ENCODE measurements around the gene IL12RB1. TPM values are rescaled to one million over a fixed set of nuclear protein-coding genes. Genes with fewer than 3 reads are reported as not detected.
A peak's percentile ranks its signal among the peaks of the same experiment; 100 is the strongest.

IL12RB1 gene
- total RNA-seq, result not detected in 2 replicates
- not detected for polyA plus RNA-seq (2012)

DNA sequence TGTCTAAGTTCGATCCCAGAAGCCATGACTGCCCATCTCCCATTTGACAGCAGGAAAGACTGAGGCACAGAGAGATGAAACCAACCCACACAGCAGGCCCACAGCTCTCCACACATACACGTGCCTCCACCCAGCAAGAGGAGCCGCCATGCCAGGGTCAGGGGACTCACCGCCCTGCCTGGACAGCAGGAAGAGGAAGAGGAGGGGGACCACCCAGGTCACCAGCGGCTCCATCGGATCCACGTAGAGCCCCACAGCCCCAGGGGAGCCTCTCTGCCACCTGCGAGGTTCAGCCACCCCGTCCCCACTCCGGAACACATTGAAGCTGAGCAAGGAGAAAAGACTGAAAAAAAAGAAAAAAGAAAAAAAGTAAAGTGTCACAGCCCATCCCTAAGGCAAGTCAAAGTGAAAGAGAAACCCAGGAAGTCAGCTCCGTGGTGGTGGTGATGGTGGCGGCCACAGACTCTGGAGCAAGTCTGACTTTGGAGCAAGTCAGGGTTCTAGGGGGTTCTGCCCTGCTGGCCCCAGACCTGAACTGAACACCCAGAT lies at the start of gene IL12RB1:
IL12RB1 (minus strand) TSS at position 345 of the 549 bp plus-strand sequence; CDS start at position 234, 111 bp downstream.
- DNase-seq (ENCODE audit: low read depth), result no peak

GRCh38 chr19:18135712-18136584 lies 49.2 kb upstream of the IL12RB1 start:
- no peak for DNase-seq (ENCODE audit: low read depth)

GRCh38 chr19:18131841-18132596 lies 45.3 kb upstream of the IL12RB1 start:
- DNase-seq (ENCODE audit: low read depth), result no peak

DNA sequence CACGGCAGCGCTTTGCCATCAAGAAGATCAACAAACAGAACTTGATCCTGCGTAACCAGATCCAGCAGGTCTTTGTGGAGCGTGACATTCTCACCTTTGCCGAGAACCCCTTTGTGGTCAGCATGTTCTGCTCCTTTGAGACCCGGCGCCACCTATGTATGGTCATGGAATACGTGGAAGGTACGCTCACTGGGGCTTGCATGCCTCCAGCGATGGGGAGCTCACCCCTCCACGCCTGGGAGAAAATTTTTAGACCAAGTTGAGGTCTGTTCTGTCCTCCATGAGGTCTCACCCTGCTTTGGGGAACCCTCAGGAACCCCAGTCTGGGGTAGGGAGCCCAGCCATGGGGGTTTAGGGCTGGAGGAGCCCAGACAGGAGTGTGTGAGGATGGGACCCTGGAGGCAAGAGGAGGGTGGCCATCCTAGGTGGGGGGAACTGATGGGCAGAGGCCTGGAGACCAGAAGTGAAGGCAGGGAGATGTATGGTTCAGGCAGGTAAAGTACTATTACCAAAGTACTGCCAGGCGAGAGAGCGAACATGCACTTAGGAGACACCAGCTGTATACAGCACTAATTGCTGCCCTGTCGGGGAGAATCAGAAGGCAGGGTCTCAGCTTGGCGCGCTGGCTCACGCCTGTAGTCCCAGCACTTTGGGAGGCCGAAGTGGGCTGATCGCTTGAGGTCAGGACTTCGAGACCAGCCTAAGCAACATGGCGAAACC lies 43.9 kb upstream of the IL12RB1 start:
- no peak for DNase-seq (ENCODE audit: low read depth)

DNA sequence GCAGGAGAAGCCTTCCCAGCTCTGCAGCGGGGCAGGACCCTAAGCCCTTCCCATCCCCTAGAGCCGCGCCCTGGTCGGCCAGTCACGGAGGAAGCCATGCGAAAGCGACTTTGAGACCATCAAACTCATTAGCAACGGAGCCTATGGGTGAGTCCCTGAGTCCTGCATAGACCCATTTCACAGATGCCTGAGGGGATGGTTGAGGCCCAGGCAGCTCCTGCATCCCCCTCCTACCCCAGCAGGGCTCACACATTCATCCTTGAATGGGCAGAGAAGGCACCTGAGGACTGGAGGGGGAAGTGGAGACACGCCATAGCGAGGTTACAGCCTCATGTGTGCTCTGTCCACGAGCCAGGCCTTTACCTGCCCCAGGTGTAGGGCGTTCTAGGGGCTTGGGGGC lies 42.1 kb upstream of the IL12RB1 start:
- DNase-seq (ENCODE audit: low read depth), result no peak

DNA sequence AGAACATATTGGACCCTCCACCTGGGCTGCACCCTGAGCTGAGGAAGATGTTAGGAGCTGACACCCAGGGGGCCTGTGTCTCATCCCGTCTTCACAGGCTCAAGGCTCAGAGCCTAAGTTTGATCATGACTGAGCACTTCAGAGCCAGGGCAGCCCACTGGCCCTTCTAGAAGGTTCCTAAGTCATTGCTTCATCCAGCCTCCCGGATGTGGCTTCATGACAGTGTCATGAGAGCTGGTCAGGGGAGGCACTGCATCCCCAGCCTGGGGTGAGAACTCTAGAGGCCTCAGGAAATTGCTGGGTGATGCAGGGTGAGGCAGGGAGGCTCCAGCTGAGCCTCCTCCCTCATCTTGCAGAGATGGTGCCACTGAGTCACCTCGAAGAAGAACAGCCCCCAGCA lies 41.3 kb upstream of the IL12RB1 start:
- DNase-seq (ENCODE audit: low read depth), result no peak

GRCh38 chr19:18126097-18126496 lies 39.4 kb upstream of the IL12RB1 start:
- DNase-seq (ENCODE audit: low read depth), result no peak

- no peak for DNase-seq (ENCODE audit: low read depth)
Measured at GRCh38 chr19:18123819-18124218, 37.1 kb upstream of the IL12RB1 start.

DNA sequence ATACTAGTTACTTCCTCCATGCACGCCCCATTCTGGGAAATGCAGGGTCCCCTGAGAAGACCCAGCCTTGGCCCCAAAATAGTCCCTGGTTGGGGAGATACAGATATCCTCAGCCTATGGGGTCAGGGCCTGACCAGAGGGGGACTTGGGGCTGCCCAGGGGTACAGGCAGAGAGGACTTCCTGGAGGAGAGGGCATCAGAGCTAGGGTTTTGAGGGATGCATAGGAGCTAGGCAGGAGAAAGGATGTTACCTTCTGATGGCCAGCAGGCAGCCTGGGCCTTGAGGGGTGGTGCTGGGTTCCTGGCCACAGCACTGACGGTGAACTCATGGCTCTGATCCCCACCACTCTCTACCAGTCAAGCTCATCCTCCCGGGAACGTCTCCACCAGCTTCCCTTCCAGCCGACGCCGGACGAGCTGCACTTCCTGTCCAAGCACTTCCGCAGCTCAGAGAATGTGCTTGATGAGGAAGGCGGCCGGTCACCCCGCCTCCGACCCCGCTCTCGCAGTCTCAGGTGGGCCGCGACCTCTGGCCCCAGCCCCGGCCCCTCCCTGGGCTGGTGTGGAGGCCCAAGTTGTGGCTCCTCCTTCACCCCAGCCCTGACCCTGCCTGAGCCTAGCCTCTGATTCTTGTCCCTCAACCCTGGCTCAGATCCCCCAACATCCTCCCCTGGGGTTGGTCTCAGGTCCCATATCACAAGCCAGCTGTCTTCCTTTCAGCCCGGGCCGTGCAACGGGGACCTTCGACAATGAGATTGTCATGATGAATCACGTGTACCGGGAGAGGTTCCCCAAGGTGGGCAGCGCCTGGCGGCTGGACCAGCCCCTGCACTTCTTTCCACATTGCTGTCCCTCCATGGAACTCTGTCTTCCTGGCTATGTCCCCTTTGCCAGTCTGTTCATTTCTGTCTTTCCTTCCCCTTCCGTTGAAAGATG lies 36.4 kb upstream of the IL12RB1 start:
- no peak for DNase-seq (ENCODE audit: low read depth)

- peak; percentile 62 for DNase-seq (ENCODE audit: low read depth)
Measured at GRCh38 chr19:18122424-18122823, 35.7 kb upstream of the IL12RB1 start.

DNA sequence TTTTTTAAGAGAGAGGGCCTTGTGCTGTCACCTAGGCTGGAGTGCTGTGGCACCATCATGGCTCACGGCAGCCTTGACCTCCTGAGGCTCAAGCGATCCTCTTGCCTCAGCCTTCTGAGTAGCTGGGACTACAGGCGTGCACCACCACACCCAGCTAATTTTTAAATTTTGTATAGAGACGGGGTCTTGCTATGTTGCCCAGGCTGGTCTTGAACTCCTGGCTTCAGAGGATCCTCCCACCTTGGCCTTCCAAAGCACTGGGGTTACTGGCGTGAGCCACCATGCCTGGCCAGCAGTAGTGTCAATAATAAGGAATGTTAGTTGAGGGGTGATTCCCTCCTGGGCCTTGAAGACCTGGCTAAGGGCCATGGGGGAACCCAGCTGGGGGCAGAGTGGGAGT lies 34.4 kb upstream of the IL12RB1 start:
- no peak for DNase-seq (ENCODE audit: low read depth)

DNA sequence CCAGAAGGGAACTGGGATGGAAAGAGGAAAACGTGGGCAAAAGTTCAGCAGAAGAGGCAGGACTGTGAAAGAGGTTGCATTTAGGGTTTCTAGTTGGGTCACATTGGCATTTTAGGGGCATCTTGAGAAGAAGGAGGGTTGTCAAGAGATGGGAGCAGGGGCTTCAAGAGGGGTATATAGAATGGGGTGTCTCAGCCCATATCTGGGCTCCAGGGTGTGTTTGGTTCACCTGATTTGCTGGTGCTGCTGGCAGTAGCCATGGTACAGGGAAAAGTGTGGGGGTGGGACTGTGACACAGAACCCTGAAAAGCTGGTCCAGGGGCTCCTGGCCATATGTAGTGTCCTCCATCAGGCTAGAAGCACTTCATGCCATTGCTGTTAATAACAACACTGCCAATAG lies 33.4 kb upstream of the IL12RB1 start:
- no peak for DNase-seq (ENCODE audit: low read depth)

DNA sequence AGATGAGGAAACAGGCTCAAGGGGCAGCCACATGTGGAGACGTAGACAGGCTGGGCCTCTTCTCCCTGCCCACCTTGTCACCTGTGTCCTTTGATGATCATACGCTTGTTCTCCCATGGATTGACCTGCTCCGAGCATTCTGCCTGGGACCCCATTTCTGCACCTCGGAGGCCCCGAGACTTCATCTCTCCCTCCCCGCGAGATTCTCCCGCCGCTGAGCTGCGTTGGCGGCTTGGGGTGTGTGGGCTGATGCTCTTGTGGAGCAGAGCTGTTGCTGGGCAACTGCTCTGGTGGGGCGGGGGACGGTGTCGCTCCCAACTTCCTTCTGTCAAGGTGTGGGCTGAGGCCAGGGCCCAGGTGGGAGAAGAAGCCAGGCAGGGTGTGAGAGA lies 33.0 kb upstream of the IL12RB1 start:
- DNase-seq (ENCODE audit: low read depth), result no peak

DNA sequence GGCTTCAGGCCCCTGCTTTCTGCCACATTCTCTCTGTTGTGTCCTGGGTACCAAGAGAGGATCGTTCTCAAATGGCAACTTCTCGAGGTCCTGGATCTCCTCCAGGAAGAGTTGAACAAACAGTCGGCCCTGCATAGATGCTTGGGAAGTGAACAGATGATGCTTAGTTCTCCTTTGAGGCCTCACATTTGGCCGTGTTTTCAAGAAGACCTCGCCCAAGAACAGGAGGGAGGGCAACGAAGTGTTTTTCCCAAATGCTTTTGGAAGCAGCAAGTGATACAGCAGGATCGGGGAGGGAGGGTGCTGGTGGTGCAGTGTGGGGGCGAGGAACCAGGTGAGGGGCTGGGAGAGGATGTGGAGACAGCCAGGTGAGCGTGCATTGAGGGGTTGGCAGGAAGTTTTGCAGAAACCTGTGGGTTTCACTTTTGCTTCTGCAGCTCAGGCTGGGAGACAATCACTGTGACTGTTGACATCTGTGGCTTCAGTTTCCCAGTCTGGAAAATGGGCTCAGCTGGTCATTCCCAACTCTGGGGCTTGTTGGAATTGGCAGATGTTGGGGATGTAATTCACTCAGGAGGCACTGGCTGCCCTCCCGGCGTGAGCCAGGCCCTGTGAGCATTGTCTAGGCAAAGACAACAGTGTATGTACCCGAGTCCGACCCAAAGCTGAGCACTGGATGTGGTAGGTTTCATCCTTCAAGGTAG lies 32.4 kb upstream of the IL12RB1 start:
- DNase-seq (ENCODE audit: low read depth), result no peak

DNA sequence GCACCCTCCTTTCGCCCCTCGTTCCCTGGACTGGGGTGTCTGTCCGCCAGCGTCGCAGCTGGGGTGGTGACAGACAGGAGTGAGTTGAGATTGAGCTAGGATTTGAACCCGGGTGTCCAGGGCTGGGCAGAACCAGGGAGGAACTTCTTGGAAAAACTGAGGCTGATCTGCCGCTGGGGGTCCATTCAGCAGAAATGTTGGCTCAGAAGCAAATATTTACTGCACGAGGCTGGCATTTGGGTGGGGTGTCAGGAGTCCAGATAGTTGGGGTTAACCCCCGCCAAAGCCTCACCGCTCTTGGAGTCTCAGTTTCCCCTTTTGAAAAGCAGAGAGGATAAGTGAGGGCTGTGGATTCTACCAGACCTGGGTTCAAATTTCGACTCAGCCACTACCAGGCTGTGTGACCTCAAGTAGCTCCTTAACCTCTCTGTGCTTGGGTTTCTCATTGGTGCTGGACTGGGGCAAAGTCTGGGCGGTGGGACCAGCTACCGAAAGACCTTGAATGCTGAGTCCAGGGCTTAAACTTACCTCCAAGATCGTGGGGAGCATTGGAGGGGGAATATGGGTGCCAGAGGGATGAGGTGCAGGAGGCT lies 31.8 kb upstream of the IL12RB1 start:
- no peak for DNase-seq (ENCODE audit: low read depth)

DNA sequence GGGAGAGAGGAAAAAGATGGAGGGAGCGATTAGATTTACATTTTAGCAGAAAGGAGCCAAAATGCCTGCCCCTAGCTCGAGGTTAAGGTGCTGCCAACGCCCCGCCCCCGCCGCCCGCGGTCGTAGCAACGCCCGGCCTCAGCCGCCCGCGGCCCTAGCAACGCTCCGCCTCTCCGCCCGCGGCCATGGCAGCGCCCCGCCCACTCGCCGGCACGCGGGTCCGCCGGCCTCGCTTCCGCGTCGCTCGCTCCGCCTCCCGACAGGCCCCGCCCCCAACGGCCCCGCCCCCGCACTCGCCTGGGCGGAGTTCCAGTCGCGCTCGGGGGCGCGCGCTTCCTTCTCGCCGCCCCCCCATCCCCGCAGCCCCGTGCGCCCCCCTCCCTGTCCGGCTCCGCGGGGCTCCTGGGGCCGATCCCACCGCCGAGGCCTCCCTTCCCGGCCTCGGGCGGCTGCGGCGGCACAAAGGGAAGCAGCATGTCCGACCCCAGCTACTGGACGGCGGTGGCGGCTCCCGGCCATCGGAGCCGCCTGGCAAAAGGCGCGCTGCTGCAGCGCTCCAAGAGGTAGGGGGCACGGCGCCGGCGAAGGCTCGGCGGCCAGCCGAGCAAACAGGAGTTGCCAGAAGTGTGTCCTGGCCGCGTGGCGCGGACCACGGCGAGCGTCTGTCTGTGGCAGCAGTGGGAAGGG lies 31.1 kb upstream of the IL12RB1 start:
- DNase-seq (ENCODE audit: low read depth), result peak; percentile 85

DNA sequence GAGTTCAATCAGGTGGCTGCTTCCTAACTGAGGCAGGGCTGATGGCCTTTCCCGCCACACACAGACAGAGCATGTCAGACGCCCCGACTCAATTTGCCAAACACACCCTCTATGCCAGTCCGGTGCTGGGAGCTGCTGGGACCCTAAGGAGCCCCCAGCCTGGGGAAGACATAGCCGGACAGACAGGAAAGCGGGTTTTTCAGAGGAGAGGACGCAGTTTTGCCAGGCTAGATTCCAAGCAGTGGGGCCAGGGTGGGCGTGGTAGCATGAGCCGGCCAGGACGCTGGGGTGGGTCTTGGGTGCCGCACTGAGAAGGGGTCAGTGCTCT lies 30.6 kb upstream of the IL12RB1 start:
- DNase-seq (ENCODE audit: low read depth), result no peak

GRCh38 chr19:18114483-18114882 lies 27.7 kb upstream of the IL12RB1 start:
- no peak for DNase-seq (ENCODE audit: low read depth)

- DNase-seq (ENCODE audit: low read depth), result no peak
Measured at GRCh38 chr19:18113827-18114226, 27.1 kb upstream of the IL12RB1 start.
